DOHH2 (cell line): Measurements from ENCODE around the gene JADE1.

ENCODE experiments used
- H3F3A ChIP-seq: fragments of 200-600 bp; sonication (generic), shearing (Covaris generic); 2 replicates; pipeline ENCODE4 v1.6.0; 2016; ENCODE audit warnings: antibody characterized with exemption, mild to moderate bottlenecking; ENCODE audit not compliant: control insufficient read depth, insufficient read depth
- H3K27ac ChIP-seq: fragments of 200-600 bp; sonication (generic); 2 replicates; pipeline ENCODE4 v1.5.1; 2014; ENCODE audit warnings: low read depth, mild to moderate bottlenecking, low read length, moderate library complexity
- H3K27me3 ChIP-seq: fragments of 200-600 bp; sonication (generic); 2 replicates; pipeline ENCODE4 v1.6.1; 2014; ENCODE audit warnings: mild to moderate bottlenecking, low read length, mixed read lengths; ENCODE audit not compliant: control insufficient read depth
- H3K36me3 ChIP-seq: fragments of 200-600 bp; sonication (generic); 2 replicates; pipeline ENCODE4 v1.6.1; 2014; ENCODE audit warnings: mild to moderate bottlenecking, low read length, moderate library complexity, mixed read lengths; ENCODE audit not compliant: control insufficient read depth
- H3K4me1 ChIP-seq: fragments of 200-600 bp; sonication (generic); 2 replicates; pipeline ENCODE4 v1.6.1; 2014; ENCODE audit warnings: mild to moderate bottlenecking, low read length, mixed read lengths; ENCODE audit not compliant: control insufficient read depth
- H3K4me2 ChIP-seq: fragments of 200-600 bp; sonication (generic); 2 replicates; pipeline ENCODE4 v1.6.0; 2014; ENCODE audit warnings: mild to moderate bottlenecking, low read length, moderate library complexity
- H3K4me3 ChIP-seq: fragments of 200-600 bp; sonication (generic); 2 replicates; pipeline ENCODE4 v1.5.1; 2014; ENCODE audit warnings: mild to moderate bottlenecking, low read length, mixed read lengths
- H3K79me2 ChIP-seq: fragments of 200-600 bp; sonication (generic); 2 replicates; pipeline ENCODE4 v1.6.1; 2014; ENCODE audit warnings: mild to moderate bottlenecking, low read length, mixed read lengths; ENCODE audit not compliant: control insufficient read depth
- H3K9me2 ChIP-seq: fragments of 200-600 bp; sonication (generic); replicated peaks from 2 replicates; pipeline ENCODE4 v1.6.1; 2014; ENCODE audit warnings: mild to moderate bottlenecking, low read length, mixed read lengths; ENCODE audit not compliant: control insufficient read depth
- H3K9me3 ChIP-seq: fragments of 200-600 bp; sonication (generic); 2 replicates; pipeline ENCODE4 v1.6.1; 2014; ENCODE audit warnings: antibody characterized with exemption, low read length, mixed read lengths; ENCODE audit not compliant: control insufficient read depth, insufficient read depth
- H4K20me1 ChIP-seq: fragments of 200-600 bp; sonication (generic); 2 replicates; pipeline ENCODE4 v1.6.0; 2014; ENCODE audit warnings: low read depth, mild to moderate bottlenecking, antibody characterized with exemption, low read length, moderate library complexity; ENCODE audit not compliant: control insufficient read depth, insufficient read depth
- EZH2phosphoT487 ChIP-seq: fragments of 200-600 bp; sonication (generic); IDR thresholded peaks from 2 replicates; pipeline ENCODE4 v1.6.1; 2017; ENCODE audit warnings: borderline replicate concordance, mild to moderate bottlenecking, antibody characterized with exemption, low read length, moderate library complexity, mixed read lengths
- TF ChIP-seq, protein P1 (sequence below): fragments of 200-600 bp; sonication (generic); IDR thresholded peaks from one replicate; pipeline ENCODE4 v1.5.1; 2014; ENCODE audit warnings: antibody characterized with exemption, mild to moderate bottlenecking, low read depth, low read length; ENCODE audit not compliant: poor library complexity, severe bottlenecking

Gene JADE1

DNA sequence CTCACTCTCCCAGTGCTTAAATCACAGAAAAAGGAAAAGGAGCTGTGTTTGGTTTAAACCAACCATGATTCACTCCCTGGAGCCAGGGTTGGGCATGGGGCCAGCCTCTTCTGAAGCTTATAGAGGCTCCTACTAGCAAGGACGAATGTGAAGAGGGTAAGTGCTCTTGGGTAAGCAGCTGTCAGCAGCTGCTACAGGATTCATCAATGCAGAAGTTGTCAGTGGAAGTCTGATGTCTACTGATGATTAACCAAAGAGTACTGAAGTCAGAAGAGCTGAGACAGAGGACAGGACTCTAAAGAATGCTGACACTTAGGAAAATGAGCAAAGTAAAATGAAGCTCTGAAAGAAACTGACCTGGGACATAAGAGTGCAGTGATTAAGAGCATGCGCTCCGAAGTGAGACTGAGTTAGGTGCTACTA, 32.7 kb upstream of the JADE1 start:
- no peaks in the 10 kb centered on the region for H3F3A ChIP-seq
- H4K20me1 ChIP-seq, result no peaks in the 10 kb centered on the region
- no peaks in the 10 kb centered on the region for H3K79me2 ChIP-seq
- no peak overlapping the region for H3K4me2 ChIP-seq
- H3K9me2 ChIP-seq, result no peaks in the 10 kb centered on the region
- H3K4me3 ChIP-seq, result no peak overlapping the region
- H3K36me3 ChIP-seq, result no peaks in the 10 kb centered on the region
- no peaks in the 10 kb centered on the region for H3K9me3 ChIP-seq
- H3K27me3 ChIP-seq, result no peaks in the 10 kb centered on the region
- no peak overlapping the region for H3K27ac ChIP-seq
- TF ChIP-seq, protein P1, sequence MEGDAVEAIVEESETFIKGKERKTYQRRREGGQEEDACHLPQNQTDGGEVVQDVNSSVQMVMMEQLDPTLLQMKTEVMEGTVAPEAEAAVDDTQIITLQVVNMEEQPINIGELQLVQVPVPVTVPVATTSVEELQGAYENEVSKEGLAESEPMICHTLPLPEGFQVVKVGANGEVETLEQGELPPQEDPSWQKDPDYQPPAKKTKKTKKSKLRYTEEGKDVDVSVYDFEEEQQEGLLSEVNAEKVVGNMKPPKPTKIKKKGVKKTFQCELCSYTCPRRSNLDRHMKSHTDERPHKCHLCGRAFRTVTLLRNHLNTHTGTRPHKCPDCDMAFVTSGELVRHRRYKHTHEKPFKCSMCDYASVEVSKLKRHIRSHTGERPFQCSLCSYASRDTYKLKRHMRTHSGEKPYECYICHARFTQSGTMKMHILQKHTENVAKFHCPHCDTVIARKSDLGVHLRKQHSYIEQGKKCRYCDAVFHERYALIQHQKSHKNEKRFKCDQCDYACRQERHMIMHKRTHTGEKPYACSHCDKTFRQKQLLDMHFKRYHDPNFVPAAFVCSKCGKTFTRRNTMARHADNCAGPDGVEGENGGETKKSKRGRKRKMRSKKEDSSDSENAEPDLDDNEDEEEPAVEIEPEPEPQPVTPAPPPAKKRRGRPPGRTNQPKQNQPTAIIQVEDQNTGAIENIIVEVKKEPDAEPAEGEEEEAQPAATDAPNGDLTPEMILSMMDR, result no peak
- TF ChIP-seq EZH2phosphoT487, result no peak
- H3K4me1 ChIP-seq, result no peaks in the 10 kb centered on the region

DNA sequence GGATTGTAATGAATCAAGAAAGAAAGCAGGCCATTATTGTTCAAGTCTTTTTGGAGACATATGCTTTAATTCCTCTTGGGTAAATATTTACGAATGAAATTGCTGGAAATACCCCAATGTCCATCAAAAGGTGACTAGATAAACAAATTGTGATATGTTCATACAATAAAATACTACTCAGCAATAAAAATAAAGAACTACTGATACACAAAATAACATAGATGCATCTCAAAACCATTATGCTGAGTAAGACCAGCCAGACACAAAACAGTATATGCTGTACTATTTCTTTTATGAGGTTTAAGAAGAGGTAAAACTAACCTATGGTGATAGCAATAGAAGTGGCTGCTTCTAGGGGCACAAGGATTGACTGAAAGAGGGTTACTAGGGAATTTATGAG, 28.8 kb upstream of the JADE1 start:
- no peaks in the 10 kb centered on the region for H3F3A ChIP-seq
- H3K27ac ChIP-seq, result no peak overlapping the region
- H3K79me2 ChIP-seq, result no peaks in the 10 kb centered on the region
- TF ChIP-seq, protein P1, result no peak
- no peak for TF ChIP-seq EZH2phosphoT487
- no peak overlapping the region for H3K4me2 ChIP-seq
- no peaks in the 10 kb centered on the region for H3K9me2 ChIP-seq
- no peaks in the 10 kb centered on the region for H4K20me1 ChIP-seq
- H3K9me3 ChIP-seq, result no peaks in the 10 kb centered on the region
- H3K27me3 ChIP-seq, result no peaks in the 10 kb centered on the region
- no peaks in the 10 kb centered on the region for H3K36me3 ChIP-seq
- H3K4me1 ChIP-seq, result no peaks in the 10 kb centered on the region
- H3K4me3 ChIP-seq, result no peak overlapping the region

DNA sequence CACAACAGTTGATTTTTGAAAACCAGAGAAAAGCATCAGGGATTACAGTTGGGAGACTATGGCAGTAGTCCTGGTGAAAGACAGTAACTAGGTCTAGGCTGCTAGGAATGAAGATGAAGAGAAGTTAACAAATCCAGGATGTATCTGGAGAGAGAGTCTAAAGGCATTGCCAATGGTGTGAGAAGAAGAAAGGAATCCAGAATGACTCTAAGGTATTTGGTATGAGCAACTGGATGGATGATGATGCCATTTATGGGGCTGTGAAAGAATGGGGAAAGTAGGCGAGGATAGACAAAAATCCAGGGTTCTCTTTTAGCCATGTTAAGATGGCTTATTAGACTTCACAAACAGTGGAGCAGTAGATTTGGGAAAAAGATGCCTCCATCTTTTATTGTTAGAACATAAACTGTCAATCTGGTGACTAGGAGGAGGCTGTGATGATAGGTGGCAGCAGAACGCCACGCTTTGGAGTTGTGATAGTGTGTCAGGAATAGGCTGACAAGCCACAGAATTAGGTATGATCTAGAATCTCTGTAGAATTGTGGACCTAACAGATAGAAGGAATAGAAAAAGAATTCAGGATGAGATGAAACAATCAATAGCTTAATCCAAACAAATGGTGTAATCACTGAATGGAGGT, 27.3 kb upstream of the JADE1 start:
- Histone ChIP-seq H3K4me1 (no peaks in the 10 kb centered on the region), H3K36me3 (no peaks in the 10 kb centered on the region), H3K9me2 (no peaks in the 10 kb centered on the region), H3K79me2 (no peaks in the 10 kb centered on the region), H3K4me2 (no peak overlapping the region), H3F3A (no peaks in the 10 kb centered on the region), H3K9me3 (no peaks in the 10 kb centered on the region), H4K20me1 (no peaks in the 10 kb centered on the region), H3K27ac (no peak overlapping the region), H3K27me3 (no peaks in the 10 kb centered on the region), H3K4me3 (no peak overlapping the region)
- TF ChIP-seq, protein P1, result peak; percentile 36
- TF ChIP-seq EZH2phosphoT487, result no peak
